ENCODE data around the gene RAB6B. TPM values are rescaled to one million over a fixed set of nuclear protein-coding genes. Genes with fewer than 3 reads are reported as not detected.

Gene RAB6B
- total and polyA plus RNA-seq, 2 of the 4 experiments (the other 2 are of a cell fraction) = 0.18 to 1.2 TPM

- intact Hi-C loops (cut with micrococcal nuclease) = no loop called here
- H3K4me2 ChIP-seq (ENCODE audit: low read depth, low read length) = no peak overlapping the region
- H4K5ac ChIP-seq (ENCODE audit: low read depth, low read length) = no peak overlapping the region
Measured at GRCh38 chr3:133860519-133860918, 35.2 kb downstream of the RAB6B start.

More at GRCh38 chr3:133860519-133860918, 35.2 kb downstream of the RAB6B start:
- H3K9me1 ChIP-seq (ENCODE audit: insufficient read depth, low read length) = no peaks in the 10 kb centered on the region
- ATAC-seq (ENCODE audit: low read depth) = no peak
- no peak overlapping the region for H4K91ac ChIP-seq (ENCODE audit: insufficient read depth, low read depth, low read length)
- H3K9ac ChIP-seq (ENCODE audit: low read depth, low read length) = no peak overlapping the region
- ChIA-PET POLR2A (ENCODE audit: unreplicated experiment) (no interaction called here), CTCF (no interaction called here)
- WGBS, 2 experiments (ENCODE audit: extremely low coverage in 2 of 2, insufficient read length in 1 of 2) = 30% methylated on average over 1 of the region's 5 CpGs; no CpG with 5 or more reads in 1 of the 2 experiments
- no peaks in the 10 kb centered on the region for H3K4me1 ChIP-seq (ENCODE audit: control insufficient read depth, insufficient read depth, low read length)
- H2AK5ac ChIP-seq (ENCODE audit: low read depth, low read length) = no peak overlapping the region
- no peak overlapping the region for H2AFZ ChIP-seq (replicated peaks; ENCODE audit: low read length, poor library complexity)
- H4K20me1 ChIP-seq (ENCODE audit: insufficient read depth, low read length) = no peaks in the 10 kb centered on the region
- no peak for TF ChIP-seq SMC3 (IDR thresholded peaks at IDR 0.05; ENCODE audit: low read depth, low read length)
- no peak for TF ChIP-seq MXI1 (IDR thresholded peaks at IDR 0.05; ENCODE audit: borderline replicate concordance, low read depth, low read length)
- no peak for TF ChIP-seq CEBPB (IDR thresholded peaks at IDR 0.05; ENCODE audit: low read depth, low read length)
- no peak for TF ChIP-seq ELK1 (IDR thresholded peaks at IDR 0.05; ENCODE audit: borderline replicate concordance, low read depth, low read length)
- TF ChIP-seq MAZ (IDR thresholded peaks at IDR 0.05; ENCODE audit: borderline replicate concordance, low read depth, low read length) = no peak
- TF ChIP-seq RFX5 (IDR thresholded peaks at IDR 0.05; ENCODE audit: low read depth, low read length) = no peak
- TF ChIP-seq CTCF (conservative IDR thresholded peaks at IDR 0.05; ENCODE audit: low read depth, low read length) = no peak
- no peak for TF ChIP-seq NFE2L2 (IDR thresholded peaks at IDR 0.05; ENCODE audit: low read depth, low read length)
- no peak for TF ChIP-seq MAFK (IDR thresholded peaks at IDR 0.05; ENCODE audit: low read depth, low read length)
- TF ChIP-seq CHD1 (IDR thresholded peaks at IDR 0.05; ENCODE audit: low read depth, low read length) = no peak
- no peak for TF ChIP-seq POLR2A (IDR thresholded peaks at IDR 0.05; ENCODE audit: low read depth, low read length)
- no peak for TF ChIP-seq RAD21 (IDR thresholded peaks at IDR 0.05; ENCODE audit: low read length)
- no peak for TF ChIP-seq USF2 (IDR thresholded peaks at IDR 0.05; ENCODE audit: low read depth, low read length)
- no peak overlapping the region for H3K56ac ChIP-seq (ENCODE audit: extremely low read depth, insufficient read depth, low read length)
- H2BK15ac ChIP-seq (ENCODE audit: low read depth, low read length) = no peak overlapping the region
- H3K18ac ChIP-seq (ENCODE audit: low read depth, low read length) = no peak overlapping the region
- H3K9me3 ChIP-seq (ENCODE audit: control insufficient read depth, insufficient read depth, low read length) = no peaks in the 10 kb centered on the region
- no peak overlapping the region for H3K4ac ChIP-seq (ENCODE audit: low read depth, low read length)
- dilution Hi-C loops (cut with HindIII; ENCODE audit: low sequenced_read_pairs, unreplicated experiment) = no loop called here
- no peak overlapping the region for H2AK9ac ChIP-seq (replicated peaks; ENCODE audit: low read depth, low read length, poor library complexity)
- H4K8ac ChIP-seq (ENCODE audit: low read depth in 2 of 2, low read length in 2 of 2) = no peak overlapping the region
- H2BK5ac ChIP-seq (ENCODE audit: low read depth, low read length, poor library complexity, severe bottlenecking) = no peak overlapping the region
- no peak overlapping the region for H3K4me3 ChIP-seq (ENCODE audit: insufficient read depth, low read depth, low read length)
- no peaks in the 10 kb centered on the region for H3K36me3 ChIP-seq (ENCODE audit: control insufficient read depth, insufficient read depth, low read length)
- BruUV-seq (replicated peaks) = no TSS peak
- in situ Hi-C loops (cut with MboI; ENCODE audit: low sequenced_read_pairs) = no loop called here
- no peak for DNase-seq
- H3K27me3 ChIP-seq (ENCODE audit: control insufficient read depth, insufficient read depth, low read length) = peaks cover 20% of the 10 kb centered on the region
- H2BK120ac ChIP-seq (ENCODE audit: low read depth, low read length) = no peak overlapping the region
- H3K27ac ChIP-seq (ENCODE audit: insufficient read depth, low read length) = no peak overlapping the region
- no peak overlapping the region for H3K14ac ChIP-seq (replicated peaks; ENCODE audit: low read depth, low read length)
- no peaks in the 10 kb centered on the region for H3K79me1 ChIP-seq (ENCODE audit: low read depth in 1 of 2, low read length in 2 of 2)
- H3K23ac ChIP-seq (ENCODE audit: low read depth, low read length) = no peak overlapping the region
- no peak overlapping the region for H2BK20ac ChIP-seq (ENCODE audit: low read depth, low read length)
